Left lung (tissue), 10 donors: ENCODE measurements around the gene MANBA. TPM values are rescaled to one million over a fixed set of nuclear protein-coding genes. Genes with fewer than 3 reads are reported as not detected.
"Not testable (repeated sequence)": the region's sequence is repeated elsewhere in the genome, so short reads cannot be mapped to it uniquely, and the experiment has no call there.

Experiments used
- ATAC-seq: fragments of 200-7000 bp; cut with Tn5 transposase; one replicate; pipeline ENCODE4 v1.9.1; 2020; ENCODE audit warnings: moderate library complexity
- DNase-seq, 4 donors: peaks; one replicate each; pipeline ENCODE4 v3.0.0-alpha.2; 2013 to 2020
- H3K27ac ChIP-seq, 2 donors: fragments of 200-600 bp; sonication (generic) in 1 of 2; one replicate each; pipeline versions ENCODE4 v1.5.0 to v1.8.0; 2020 to 2021
- H3K27me3 ChIP-seq, 2 donors: fragments of 200-600 bp; sonication (generic) in 1 of 2; one replicate each; pipeline versions ENCODE4 v1.5.0 to v1.8.0; 2020 to 2021
- H3K36me3 ChIP-seq, 2 donors: fragments of 200-600 bp; sonication (generic) in 1 of 2; one replicate each; pipeline versions ENCODE4 v1.5.0 to v1.8.0; 2020 to 2021
- H3K4me1 ChIP-seq, 2 donors: fragments of 200-600 bp; one replicate each; pipeline ENCODE4 v1.8.0; 2021
- H3K4me3 ChIP-seq, 2 donors: fragments of 200-600 bp; sonication (generic) in 1 of 2; one replicate each; pipeline versions ENCODE4 v1.5.0 to v1.8.0; 2020 to 2021; ENCODE audit warnings: mild to moderate bottlenecking in 1 of 2
- H3K9me3 ChIP-seq, 2 donors: fragments of 200-600 bp; sonication (generic) in 1 of 2; one replicate each; pipeline versions ENCODE4 v1.5.0 to v1.8.0; 2020 to 2021
- CTCF ChIP-seq, 2 donors: fragments of 200-600 bp; sonication (generic) in 1 of 2; IDR thresholded peaks; one replicate each; pipeline versions ENCODE4 v1.5.0 to v1.8.0; 2021; ENCODE audit warnings: antibody characterized with exemption in 2 of 2
- intact Hi-C, 2 donors: fragments of 100-400 bp; cut with DNase I; formaldehyde crosslinking; loops; one replicate each; pipeline versions ENCODE4 v1.11.2 to v1.14.2; 2022
- polyA plus RNA-seq, 6 donors: library from polyadenylated mRNA; unstranded; fragments of 120-200 nt; gene quantifications; one replicate each; pipeline ENCODE4 v1.2.1, GENCODE V29; 2013; ENCODE audit not compliant: insufficient read length in 6 of 6
- total RNA-seq, 2 donors: library from RNA; stranded (reverse); fragmentation: NEBNext Ultra II Directional; extraction: Animal tissue kit (Norgen Biotek cat#: 25700); gene quantifications; one replicate each; pipeline ENCODE4 v1.2.1, GENCODE V29; 2021
- donor health status: DM: no; HTN: yes; CAD: no.
- donor health status: DM: no; HTN: no; CAD: no.

MANBA gene
- total and polyA plus RNA-seq, 8 donors = 31.3 to 57.0 (median 36.4) TPM

- no peak overlapping the region for H3K27ac ChIP-seq
- DNase-seq (peak in 2 of 4 donors; percentile 46 to 64), ATAC-seq (peak; percentile 78)
- no peak overlapping the region for H3K4me3 ChIP-seq
- TF ChIP-seq CTCF (IDR thresholded peaks at IDR 0.05) = no peak
- H3K9me3 ChIP-seq = no peaks in the 10 kb centered on the region
- H3K4me1 ChIP-seq = peaks cover 0 to 5% of the 10 kb centered on the region in 2 donors
- intact Hi-C loops = loop anchor here in 1 of 2 donors (10.0 kb wide), 2 partner anchors 181 to 379 kb away; no protein-coding TSS in a partner anchor
- peaks cover 0 to 3% of the 10 kb centered on the region in 2 donors for H3K36me3 ChIP-seq
- H3K27me3 ChIP-seq = no peaks in the 10 kb centered on the region
Measured at GRCh38 chr4:102625232-102625930, 135.4 kb downstream of the MANBA start.

- intact Hi-C loops = loop anchor here in 1 of 2 donors (10.0 kb wide), 2 partner anchors 180 to 380 kb away; no protein-coding TSS in a partner anchor
- no peak for TF ChIP-seq CTCF (IDR thresholded peaks at IDR 0.05)
- Histone ChIP-seq H3K9me3 (no peaks in the 10 kb centered on the region), H3K27ac (no peak overlapping the region), H3K4me1 (peaks cover 0 to 5% of the 10 kb centered on the region in 2 donors), H3K4me3 (no peak overlapping the region), H3K36me3 (no peaks in the 10 kb centered on the region), H3K27me3 (no peaks in the 10 kb centered on the region)
- ATAC-seq (no peak), DNase-seq (no peak)
Measured at GRCh38 chr4:102624505-102624904, 136.3 kb downstream of the MANBA start.

- DNase-seq (peak in 1 of 4 donors; percentile 55), ATAC-seq (no peak)
- Histone ChIP-seq H3K27me3 (no peaks in the 10 kb centered on the region), H3K9me3 (no peaks in the 10 kb centered on the region), H3K4me3 (no peak overlapping the region), H3K27ac (no peak overlapping the region), H3K36me3 (no peaks in the 10 kb centered on the region), H3K4me1 (peaks cover 0 to 5% of the 10 kb centered on the region in 2 donors)
- TF ChIP-seq CTCF (IDR thresholded peaks at IDR 0.05) = no peak
- intact Hi-C loops = loop anchor here in 1 of 2 donors (10.0 kb wide), 2 partner anchors 179 to 381 kb away; no protein-coding TSS in a partner anchor
Measured at GRCh38 chr4:102623622-102624021, 137.1 kb downstream of the MANBA start.

GRCh38 chr4:102620697-102621497 is 139.9 kb downstream of the MANBA start:
- intact Hi-C loops = loop anchor here in 1 of 2 donors (10.0 kb wide), 2 partner anchors 176 to 384 kb away; no protein-coding TSS in a partner anchor
- Histone ChIP-seq H3K27ac (peak overlapping the region; percentile 51 to 55), H3K9me3 (no peaks in the 10 kb centered on the region), H3K36me3 (peaks cover 0 to 16% of the 10 kb centered on the region in 2 donors), H3K4me3 (no peak overlapping the region), H3K27me3 (no peaks in the 10 kb centered on the region), H3K4me1 (peaks cover 0 to 5% of the 10 kb centered on the region in 2 donors)
- DNase-seq = peak in 1 of 4 donors; percentile 65
- peak; percentile 92 for ATAC-seq
- peak; percentile 10 to 21 for TF ChIP-seq CTCF (IDR thresholded peaks at IDR 0.05)

- not testable (repeated sequence) for DNase-seq, H3K9me3 ChIP-seq, H3K4me1 ChIP-seq, H3K4me3 ChIP-seq, H3K27me3 ChIP-seq
- intact Hi-C loops = loop anchor here in 1 of 2 donors (10.0 kb wide), 2 partner anchors 175 to 385 kb away; no protein-coding TSS in a partner anchor
- peak; percentile 60 for ATAC-seq
- Histone ChIP-seq H3K36me3 (peaks cover 0 to 25% of the 10 kb centered on the region in 2 donors), H3K27ac (peak overlapping the region; percentile 51 to 55)
Measured at GRCh38 chr4:102619776-102620631, 140.8 kb downstream of the MANBA start.

DNA sequence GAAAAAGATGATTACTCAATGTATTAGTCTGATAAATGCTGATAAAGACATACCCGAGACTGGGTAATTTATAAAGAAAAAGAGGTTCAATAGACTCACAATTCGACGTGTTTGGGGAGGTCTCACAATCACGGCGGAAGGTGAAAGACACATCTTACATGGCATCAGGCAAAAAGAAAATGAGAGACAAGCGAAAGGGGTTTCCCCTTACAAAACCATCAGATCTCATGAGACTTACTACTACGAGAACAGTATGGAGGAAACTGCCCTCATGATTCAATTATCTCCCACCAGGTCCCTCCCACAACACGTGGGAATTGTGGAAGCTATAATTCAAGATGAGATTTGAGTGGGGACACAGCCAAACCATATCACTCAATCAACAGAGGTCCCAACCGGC is 141.7 kb downstream of the MANBA start:
- intact Hi-C loops, H3K4me1 ChIP-seq, H3K9me3 ChIP-seq, H3K4me3 ChIP-seq, DNase-seq, ATAC-seq, H3K27ac ChIP-seq, H3K27me3 ChIP-seq: not testable (repeated sequence)
- peaks cover 0 to 35% of the 10 kb centered on the region in 2 donors for H3K36me3 ChIP-seq
